Activated CD4-positive, alpha-beta T cell treated with anti-CD3 and anti-CD28 coated beads, Interleukin-2, amount 50 U/mL, for 24 hours (primary cell): ENCODE measurements around the gene NSD2.
"Not testable (repeated sequence)": the region's sequence is repeated elsewhere in the genome, so short reads cannot be mapped to it uniquely, and the experiment has no call there.

Source experiments
- DNase-seq, 2 donors: peaks; one replicate each; pipeline ENCODE4 v3.0.0-alpha.2; 2020; ENCODE audit warnings: low read depth in 1 of 2, low spot score in 1 of 2

Gene NSD2

GRCh38 chr4:1841887-1842210, 29.3 kb upstream of the NSD2 start:
- no peak for DNase-seq

DNA sequence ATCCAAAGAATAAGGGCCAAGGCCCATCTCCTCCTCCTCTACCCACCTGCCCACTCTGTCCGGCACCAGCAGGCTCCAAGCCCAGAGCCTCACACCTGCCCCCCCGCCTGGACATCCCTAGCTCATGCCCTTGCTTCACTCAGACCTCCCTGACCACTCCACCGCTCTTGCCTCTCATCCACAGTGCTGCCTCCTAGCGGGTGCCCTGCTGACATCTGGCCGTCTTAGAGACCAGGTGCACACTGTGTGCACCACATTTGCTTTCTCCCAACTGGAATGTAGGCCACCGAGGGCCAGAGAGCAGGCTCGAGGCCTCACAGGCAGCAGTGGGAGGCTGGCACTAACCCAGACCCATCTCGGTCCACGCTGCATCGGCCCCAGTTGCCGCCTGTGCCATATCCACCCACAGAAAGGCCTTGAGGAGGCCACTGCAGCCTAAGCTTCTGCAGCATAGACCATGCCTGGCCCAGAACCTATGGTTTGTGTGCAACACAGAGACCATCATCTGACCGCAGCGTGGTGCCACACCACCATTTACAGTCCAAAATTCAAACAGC, 28.8 kb upstream of the NSD2 start:
- no peak for DNase-seq

DNA sequence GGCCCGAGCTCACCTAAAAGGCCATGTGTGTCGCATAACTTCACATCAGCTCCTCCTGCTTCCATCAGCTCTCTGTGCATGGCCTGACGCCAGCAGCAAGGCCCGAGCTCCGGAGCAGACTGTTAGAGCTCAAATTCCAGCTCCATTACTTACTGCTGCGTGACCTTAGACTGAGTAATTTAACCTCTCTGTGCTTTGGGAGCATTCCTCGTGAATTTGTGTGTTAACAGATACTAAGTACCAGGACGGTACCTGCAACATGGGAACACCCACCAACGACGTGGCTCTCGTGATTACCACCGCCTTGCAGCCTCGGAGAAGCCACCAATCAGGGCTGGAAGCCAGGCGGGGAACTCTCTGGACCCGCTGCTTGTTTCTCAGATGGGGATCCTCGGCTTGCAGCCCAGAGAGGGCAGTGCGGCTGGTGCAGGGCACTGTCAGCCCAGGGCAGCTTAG, 28.2 kb upstream of the NSD2 start:
- DNase-seq, result no peak

- DNase-seq, result no peak
Measured at GRCh38 chr4:1843852-1844251, 27.3 kb upstream of the NSD2 start.

DNA sequence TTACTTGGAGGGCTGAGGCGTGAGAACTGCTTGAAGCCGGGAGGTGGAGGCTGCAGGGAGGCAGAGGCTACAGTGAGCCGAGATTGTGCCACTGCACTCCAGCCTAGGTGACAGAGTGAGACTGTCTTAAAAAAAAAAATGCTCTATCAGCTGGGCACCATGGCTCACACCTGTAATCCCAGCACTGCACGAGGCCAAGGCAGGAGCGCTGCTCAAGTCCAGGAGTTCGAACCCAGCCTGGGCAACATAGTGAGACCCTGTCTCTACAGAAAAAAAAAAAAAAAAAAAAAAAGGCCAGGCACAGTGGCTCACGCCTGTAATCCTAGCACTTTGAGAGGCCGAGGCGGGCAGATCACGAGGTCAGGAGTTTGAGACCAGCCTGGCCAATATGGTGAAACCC, 26.6 kb upstream of the NSD2 start:
- not testable (repeated sequence) for DNase-seq

DNA sequence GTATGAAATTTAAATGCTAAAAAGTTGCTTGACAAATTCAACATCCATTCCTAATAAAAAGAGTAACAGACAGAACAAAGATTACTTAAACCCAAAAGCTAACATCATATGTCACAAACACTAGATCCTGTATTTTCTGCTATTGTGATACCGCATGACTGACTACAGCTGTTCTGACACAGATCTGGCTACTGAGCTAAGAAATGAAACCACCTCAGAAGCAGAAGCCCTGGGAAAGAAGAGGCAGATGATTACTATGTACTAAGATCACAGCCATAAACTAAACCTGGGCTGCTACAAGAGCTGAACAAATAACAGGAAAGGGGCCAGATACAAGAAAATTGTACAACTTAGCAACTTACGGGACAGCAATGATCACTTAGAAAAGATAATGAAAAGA, 24.6 kb upstream of the NSD2 start:
- DNase-seq, result no peak

DNA sequence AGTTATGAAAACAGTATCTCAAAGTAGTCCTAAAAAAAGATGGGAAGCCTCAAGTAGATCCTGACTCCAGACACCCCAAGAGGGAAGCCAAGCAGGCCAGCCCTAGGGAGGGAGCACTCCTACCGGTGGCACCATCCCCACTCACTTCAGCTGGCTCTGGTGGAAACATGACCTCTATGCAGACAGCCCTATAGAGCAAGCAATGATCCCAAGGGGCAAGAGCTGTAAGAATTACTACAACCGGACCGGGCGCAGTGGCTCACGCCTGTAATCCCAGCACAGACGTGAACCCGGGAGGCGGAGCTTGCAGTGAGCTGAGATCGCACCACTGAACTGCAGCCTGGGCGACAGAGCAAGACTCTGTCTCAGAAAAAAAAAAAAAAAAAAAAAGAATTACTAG, 20.9 kb upstream of the NSD2 start:
- DNase-seq, result no peak

GRCh38 chr4:1851160-1851559, 20.0 kb upstream of the NSD2 start:
- no peak for DNase-seq

- DNase-seq, result no peak
Measured at GRCh38 chr4:1851575-1852410, 19.4 kb upstream of the NSD2 start.

DNA sequence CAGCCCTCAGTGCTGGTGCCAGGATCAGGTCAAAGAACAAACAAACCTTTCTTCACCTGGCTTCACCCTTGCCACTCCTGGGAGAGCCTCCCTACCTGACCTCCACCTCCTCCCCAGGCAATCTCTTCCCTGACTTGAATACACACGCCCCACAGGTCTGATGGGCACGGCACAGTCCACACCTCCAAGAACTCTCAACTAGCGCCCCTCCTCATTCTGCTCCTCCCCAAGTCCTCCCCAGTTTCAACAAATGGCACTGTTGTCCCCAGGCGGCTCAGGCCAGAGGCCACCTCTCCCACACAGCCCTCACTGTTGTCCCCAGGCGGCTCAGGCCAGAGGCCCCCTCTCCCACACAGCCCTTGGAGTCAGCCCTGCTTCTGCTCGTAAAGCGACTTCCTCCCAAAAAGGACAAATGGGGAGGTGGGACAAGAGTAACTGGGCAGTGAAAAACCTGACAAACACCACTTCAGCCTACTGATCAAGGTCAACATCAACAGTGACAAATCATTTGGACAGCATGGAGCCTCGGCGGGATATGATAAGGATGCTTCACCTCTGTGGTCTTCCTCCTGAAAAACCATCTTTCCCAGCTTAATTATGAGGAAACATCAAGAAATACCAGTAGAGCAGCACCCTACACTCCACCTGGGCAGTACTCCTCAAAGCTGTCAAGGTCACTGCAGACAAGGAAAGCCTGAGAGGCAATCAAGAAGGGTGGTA, 18.1 kb upstream of the NSD2 start:
- DNase-seq, result no peak

- no peak for DNase-seq
Measured at GRCh38 chr4:1854752-1855151, 16.4 kb upstream of the NSD2 start.

- no peak for DNase-seq
Measured at GRCh38 chr4:1855333-1856070, 15.7 kb upstream of the NSD2 start.

- DNase-seq, result peak; percentile 83 to 92
Measured at GRCh38 chr4:1856071-1856942, 14.9 kb upstream of the NSD2 start, which contains the start of gene LETM1. Gene LETM1 (minus strand): TSS chr4:1856156. CDS start chr4:1855950, 206 bp downstream.

GRCh38 chr4:1856943-1857699, 14.1 kb upstream of the NSD2 start:
- no peak for DNase-seq

DNA sequence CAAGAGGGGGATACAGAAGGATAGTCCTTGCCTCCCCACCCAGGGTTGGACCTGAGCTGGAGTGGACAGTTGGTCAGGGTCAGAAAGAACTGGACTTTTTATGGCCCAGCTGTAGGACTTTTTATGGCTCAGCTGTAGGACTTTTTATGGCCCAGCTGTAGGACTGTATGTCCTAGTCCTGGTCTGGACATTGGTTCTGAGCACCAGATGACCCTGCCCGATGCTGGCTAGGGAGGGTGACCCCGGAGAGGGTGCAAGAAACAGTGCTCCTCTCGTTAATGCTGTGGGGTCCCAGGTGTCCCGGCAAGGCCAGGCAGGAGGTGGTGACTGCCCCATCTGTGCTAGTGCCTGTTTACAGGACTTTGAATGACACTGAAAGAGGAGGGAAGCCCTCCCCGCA, 13.3 kb upstream of the NSD2 start:
- DNase-seq, result no peak

GRCh38 chr4:1859389-1859753, 11.8 kb upstream of the NSD2 start:
- no peak for DNase-seq

DNA sequence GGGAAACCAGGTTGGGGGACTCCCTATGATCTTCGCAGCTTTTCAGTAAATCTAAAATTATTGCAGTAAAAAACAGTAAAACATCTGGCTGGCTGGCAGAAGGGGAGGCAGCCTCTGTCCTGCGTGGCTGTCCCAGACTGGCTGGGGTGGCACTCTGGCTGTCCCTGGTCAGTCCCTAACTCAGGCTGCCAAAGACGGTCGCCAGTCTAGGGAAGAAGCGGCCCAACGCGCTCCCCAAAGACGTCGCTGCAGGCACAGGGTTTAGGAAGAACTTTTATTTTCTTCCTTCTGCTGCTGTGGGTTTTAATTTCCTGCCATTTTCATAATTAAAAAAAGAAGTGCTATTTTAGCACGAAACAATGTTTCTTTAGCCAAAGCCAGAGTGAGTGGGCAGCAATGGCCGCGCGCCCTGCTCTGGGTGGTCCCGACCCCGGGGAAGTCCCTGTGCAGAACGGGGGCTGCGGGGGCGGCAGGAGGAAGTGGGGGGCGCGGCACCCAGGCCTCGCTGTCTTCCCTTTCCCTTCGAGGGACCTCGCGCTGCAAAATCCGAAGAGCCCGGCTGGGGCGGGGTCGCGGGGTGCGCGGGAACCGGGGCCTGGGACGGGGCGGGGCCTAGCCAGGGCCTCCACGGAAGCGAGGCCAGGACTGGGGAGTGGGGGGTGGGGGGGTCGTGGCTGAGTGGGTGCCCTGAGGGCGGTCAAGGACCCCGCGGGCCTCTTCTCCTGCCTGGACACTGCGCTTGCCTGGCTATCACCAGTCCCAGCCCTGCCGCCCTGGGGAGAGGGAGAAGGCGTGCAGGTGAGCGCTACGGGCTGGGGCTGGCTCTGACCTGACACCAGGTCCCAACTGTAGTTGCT, 8.9 kb upstream of the NSD2 start:
- no peak for DNase-seq

DNA sequence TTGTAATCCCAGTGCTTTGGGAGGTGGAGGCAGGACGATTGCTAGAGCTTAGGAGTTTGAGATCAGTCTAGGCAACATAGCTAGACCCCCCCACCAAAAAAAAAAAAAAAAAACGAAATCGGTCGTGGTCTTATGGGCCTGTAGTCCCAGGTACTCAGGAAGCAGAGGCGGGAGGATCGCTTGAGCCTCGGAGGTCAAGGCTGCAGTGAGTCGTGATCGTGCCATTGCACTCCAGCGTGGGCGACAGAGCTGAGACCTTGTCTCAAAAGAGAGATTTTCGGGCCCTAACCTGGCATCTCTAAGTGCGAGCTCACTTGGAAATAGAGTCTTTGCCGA, 8.3 kb upstream of the NSD2 start:
- no peak for DNase-seq
